Measurements from ENCODE around the gene PARVB. TPM values are rescaled to one million over a fixed set of nuclear protein-coding genes. Genes with fewer than 3 reads are reported as not detected.

PARVB gene
- total RNA-seq, 4 donors from 2014 or later, result 10.5 to 25.1 (median 14.6) TPM

DNA sequence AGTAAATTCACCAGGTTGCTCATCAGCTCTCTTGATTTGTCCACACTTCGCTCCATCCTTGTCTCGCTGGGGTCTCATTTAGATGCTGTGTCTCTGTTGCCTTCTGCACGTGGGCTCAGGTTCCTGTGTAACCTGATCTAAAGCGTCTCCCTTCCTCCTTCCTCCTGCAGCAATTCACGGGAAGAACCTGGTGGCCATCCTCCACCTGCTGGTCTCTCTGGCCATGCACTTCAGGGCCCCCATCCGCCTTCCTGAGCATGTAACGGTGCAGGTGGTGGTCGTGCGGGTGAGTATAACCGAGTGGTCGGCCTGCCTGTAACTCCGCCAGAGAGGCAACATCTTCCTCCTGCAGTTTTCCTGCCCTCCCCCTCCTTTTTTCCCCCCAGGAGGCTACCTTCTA is 108.6 kb downstream of the PARVB start:
- 90 to 91% methylated on average over 12 of the region's 12 CpGs for WGBS, 2 donors
- TF ChIP-seq, protein P1, sequence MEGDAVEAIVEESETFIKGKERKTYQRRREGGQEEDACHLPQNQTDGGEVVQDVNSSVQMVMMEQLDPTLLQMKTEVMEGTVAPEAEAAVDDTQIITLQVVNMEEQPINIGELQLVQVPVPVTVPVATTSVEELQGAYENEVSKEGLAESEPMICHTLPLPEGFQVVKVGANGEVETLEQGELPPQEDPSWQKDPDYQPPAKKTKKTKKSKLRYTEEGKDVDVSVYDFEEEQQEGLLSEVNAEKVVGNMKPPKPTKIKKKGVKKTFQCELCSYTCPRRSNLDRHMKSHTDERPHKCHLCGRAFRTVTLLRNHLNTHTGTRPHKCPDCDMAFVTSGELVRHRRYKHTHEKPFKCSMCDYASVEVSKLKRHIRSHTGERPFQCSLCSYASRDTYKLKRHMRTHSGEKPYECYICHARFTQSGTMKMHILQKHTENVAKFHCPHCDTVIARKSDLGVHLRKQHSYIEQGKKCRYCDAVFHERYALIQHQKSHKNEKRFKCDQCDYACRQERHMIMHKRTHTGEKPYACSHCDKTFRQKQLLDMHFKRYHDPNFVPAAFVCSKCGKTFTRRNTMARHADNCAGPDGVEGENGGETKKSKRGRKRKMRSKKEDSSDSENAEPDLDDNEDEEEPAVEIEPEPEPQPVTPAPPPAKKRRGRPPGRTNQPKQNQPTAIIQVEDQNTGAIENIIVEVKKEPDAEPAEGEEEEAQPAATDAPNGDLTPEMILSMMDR (IDR thresholded peaks at IDR 0.05), result no peak
- no peak for TF ChIP-seq POLR2A (IDR thresholded peaks at IDR 0.05)
- H3K4me3 ChIP-seq (ENCODE audit: low read depth, poor library complexity, severe bottlenecking), result no peak overlapping the region
- intact Hi-C loops (cut with DNase I; ENCODE audit: low total_unique reads), result no loop called here
- DNase-seq (ENCODE audit: low spot score in 2 of 2), result no peak

DNA sequence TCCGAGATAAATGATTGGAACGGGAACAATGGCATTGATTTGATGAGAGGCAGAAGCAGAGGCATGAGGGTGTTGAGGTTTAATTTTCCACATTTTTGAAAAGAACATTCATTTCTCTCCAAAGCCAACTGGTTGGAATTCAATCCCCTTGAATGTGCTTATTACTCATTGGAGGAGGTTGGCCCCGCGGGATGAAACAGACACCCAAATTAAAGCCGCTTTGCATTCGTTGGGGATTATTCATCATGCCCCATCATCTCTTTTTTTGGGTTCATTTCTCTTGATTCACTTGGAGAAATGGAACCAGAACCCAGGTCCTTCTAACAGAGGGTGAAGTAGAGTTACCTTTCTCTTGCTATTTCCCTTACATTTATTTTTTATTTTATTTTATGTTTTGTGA is 109.1 kb downstream of the PARVB start:
- H3K4me3 ChIP-seq (ENCODE audit: low read depth, poor library complexity, severe bottlenecking), result no peak overlapping the region
- no peak for DNase-seq (ENCODE audit: low spot score in 2 of 2)
- TF ChIP-seq POLR2A (IDR thresholded peaks at IDR 0.05), result no peak
- TF ChIP-seq, protein P1 (IDR thresholded peaks at IDR 0.05), result no peak
- 77 to 88% methylated on average over 6 of the region's 6 CpGs for WGBS, 2 donors
- intact Hi-C loops (cut with DNase I; ENCODE audit: low total_unique reads), result no loop called here

DNA sequence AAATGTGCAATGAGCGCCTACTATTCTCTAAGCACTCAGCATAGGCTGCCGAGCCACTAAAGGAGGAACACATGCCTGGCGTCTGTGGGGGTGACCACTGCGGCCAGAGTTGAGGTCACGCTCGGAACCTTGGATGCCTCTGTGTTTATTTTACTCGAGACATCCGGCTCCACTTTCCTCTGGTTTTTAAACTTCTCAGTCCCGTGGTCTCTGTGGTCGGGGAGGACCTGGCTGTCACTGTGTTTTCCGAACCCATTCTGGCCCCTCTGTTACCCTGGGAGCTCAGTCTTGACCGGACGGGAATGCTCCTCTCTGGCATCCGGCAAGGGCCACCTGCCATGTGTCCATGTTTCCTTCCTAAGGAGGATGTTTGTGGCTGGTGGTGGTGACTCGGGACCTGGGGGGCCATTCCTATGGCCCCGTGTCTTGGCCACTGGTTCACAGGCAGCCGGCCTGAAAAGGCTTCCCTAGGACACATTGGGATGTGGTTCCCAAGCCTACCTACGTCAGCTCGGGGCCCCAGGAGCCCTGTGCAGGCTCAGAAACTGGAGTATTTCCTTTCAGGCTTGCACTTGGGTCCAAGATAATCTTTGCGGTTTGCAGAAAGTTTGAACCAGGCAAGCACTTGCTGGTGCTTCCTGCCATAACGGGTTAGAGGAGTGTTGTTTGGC is 109.9 kb downstream of the PARVB start:
- intact Hi-C loops (cut with DNase I; ENCODE audit: low total_unique reads), result no loop called here
- TF ChIP-seq, protein P1 (IDR thresholded peaks at IDR 0.05), result no peak
- TF ChIP-seq POLR2A (IDR thresholded peaks at IDR 0.05), result no peak
- H3K4me3 ChIP-seq (ENCODE audit: low read depth, poor library complexity, severe bottlenecking), result no peak overlapping the region
- 82 to 83% methylated on average over 20 to 21 of the region's 21 CpGs for WGBS, 2 donors
- no peak for DNase-seq (ENCODE audit: low spot score in 2 of 2)

DNA sequence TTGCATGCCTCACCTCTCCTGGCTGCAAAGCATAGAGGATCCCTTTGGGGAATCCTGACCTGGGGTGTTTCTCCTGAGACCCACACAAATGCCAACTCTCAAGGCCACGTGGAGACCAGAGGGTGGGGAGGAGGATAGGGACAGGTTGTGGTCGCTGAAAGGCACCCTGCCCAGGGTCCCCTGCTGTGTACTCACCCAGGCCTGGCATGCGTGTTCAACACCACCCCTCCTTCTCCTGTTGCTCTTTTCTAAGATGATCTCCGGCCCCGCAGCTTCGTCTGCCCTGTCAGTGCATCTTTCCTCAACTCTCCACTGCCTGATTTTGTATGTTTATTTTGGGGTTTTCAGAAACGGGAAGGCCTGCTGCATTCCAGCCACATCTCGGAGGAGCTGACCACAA is 112.0 kb downstream of the PARVB start:
- TF ChIP-seq, protein P1 (IDR thresholded peaks at IDR 0.05), result no peak
- TF ChIP-seq POLR2A (IDR thresholded peaks at IDR 0.05), result no peak
- intact Hi-C loops (cut with DNase I; ENCODE audit: low total_unique reads), result no loop called here
- 89 to 97% methylated on average over 8 of the region's 8 CpGs for WGBS, 2 donors
- H3K4me3 ChIP-seq (ENCODE audit: low read depth, poor library complexity, severe bottlenecking), result no peak overlapping the region
- no peak for DNase-seq (ENCODE audit: low spot score in 2 of 2)

DNA sequence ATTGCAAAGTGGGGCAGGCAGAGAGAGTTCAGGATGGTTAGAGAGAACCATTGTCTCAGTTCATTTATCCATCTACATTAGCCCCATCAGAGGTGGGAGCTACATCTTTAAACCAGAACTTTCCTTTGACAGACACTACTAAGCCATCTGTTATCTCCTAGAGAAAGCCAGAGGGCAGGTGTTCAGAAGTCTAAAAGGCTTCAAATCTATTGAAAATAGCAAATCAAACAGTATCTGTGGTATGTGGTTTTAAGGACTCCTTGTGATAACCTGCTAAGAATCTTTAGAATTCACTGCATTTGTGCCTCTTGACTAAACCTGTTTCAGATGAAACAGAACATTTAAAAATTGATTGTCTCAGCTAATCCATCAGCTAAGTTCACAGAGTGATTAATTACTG is 112.7 kb downstream of the PARVB start:
- DNase-seq (ENCODE audit: low spot score in 2 of 2), result no peak
- TF ChIP-seq POLR2A (IDR thresholded peaks at IDR 0.05), result no peak
- TF ChIP-seq, protein P1 (IDR thresholded peaks at IDR 0.05), result no peak

DNA sequence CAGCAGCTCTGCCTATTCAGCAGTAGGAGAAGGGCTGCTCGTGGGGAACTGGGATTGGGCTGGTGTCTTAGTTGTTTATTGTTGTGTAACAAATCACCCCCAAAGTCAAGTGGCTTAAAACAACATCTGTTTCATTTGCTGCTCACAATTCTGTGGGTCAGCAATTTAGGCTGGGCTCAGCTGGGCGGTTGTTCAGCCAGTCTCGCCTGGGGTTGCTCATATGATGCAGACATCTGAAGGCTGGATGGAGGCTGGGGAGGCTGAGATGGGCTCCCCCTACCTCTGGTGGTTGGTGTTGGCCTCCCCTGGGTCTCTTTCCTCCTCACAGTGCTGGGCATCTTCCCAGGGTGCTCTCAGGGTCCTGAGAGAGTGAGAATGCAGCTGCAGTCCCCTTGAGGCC is 113.3 kb downstream of the PARVB start:
- intact Hi-C loops (cut with DNase I; ENCODE audit: low total_unique reads), result no loop called here
- TF ChIP-seq, protein P1 (IDR thresholded peaks at IDR 0.05), result no peak
- no peak for TF ChIP-seq POLR2A (IDR thresholded peaks at IDR 0.05)
- H3K4me3 ChIP-seq (ENCODE audit: low read depth, poor library complexity, severe bottlenecking), result no peak overlapping the region
- DNase-seq (ENCODE audit: low spot score in 2 of 2), result no peak
- WGBS, 2 donors, result 87 to 90% methylated on average over 3 of the region's 3 CpGs

More for the DNA sequence above, 112.7 kb downstream of the PARVB start:
- H3K4me3 ChIP-seq (ENCODE audit: low read depth, poor library complexity, severe bottlenecking), result no peak overlapping the region
- intact Hi-C loops (cut with DNase I; ENCODE audit: low total_unique reads), result no loop called here
